HG03432 (cell line): ENCODE results near the gene TMEM8B.
"Not testable (repeated sequence)": the region's sequence is repeated elsewhere in the genome, so short reads cannot be mapped to it uniquely, and the experiment has no call there.

Experiments used
- ATAC-seq: cut with Tn5 transposase; IDR thresholded peaks from one replicate; pipeline ENCODE4 v1.9.1; 2021; ENCODE audit warnings: mild to moderate bottlenecking, moderate library complexity; ENCODE audit not compliant: unreplicated experiment

The TMEM8B gene

DNA sequence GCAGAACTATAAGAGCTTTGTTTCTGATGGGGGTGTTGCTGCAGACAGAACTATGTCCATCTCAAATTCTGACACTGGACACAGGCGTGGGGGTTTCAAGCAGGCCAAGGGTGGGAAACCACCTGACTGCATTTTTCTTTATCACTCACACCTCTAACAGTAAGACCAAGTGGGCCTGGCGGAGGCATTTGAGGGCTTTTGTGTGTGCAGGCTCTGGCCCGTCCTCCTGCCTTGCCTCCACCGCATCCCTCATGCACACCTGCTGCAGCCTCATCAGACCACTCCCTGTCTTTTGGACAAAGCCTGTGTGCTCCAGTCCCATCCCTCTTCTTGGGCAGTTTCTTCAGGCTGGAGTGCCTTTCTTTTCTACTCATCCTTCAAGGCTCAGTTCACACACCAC, 33.3 kb downstream of the TMEM8B start:
- ATAC-seq, result no peak

DNA sequence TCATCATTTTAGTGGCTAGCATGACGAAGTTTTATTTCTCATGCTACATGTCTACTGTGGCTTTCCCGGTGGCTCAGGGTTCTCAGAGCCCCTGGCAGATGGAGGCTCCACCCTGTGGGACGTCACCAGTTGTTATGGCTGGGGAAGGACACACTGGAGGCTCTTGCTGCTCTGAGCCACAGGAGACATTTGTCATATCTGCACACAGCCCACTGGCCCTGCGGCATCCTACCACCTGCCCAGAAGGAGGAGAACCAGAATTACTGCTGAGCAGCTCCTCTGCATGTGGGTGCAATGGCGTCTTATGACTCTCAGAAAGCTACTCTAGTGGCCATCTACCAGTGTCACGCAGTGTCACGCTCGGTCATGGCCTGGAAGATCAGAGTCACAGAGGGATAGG, 34.6 kb downstream of the TMEM8B start:
- ATAC-seq, result no peak

DNA sequence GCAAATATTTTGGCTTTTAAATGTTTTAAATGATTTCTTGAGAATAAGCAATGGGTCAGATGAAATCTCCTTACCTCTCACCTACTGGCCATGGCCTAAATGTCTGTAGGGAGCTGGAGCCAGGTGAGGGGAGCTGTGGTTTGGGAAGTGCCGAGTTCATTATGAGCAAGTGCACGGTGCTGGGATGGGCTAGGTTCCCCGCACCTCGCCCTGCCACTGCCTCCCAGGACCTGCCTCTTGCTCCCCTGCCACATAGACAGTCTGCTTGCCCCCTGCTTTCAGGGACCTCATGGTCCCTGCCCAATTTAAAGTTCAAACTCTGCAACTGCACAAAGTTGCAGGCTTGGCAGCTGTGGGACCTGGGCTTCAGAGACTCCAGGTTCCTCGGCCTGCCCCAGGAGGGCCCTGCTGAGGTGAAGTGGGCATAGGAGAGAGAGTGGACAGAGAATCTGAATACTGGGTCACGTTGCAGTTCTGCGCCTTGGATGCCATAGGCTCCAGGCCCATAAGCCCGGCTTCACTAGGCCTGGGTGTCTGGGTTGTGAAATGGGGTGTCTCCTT, 35.7 kb downstream of the TMEM8B start:
- no peak for ATAC-seq

DNA sequence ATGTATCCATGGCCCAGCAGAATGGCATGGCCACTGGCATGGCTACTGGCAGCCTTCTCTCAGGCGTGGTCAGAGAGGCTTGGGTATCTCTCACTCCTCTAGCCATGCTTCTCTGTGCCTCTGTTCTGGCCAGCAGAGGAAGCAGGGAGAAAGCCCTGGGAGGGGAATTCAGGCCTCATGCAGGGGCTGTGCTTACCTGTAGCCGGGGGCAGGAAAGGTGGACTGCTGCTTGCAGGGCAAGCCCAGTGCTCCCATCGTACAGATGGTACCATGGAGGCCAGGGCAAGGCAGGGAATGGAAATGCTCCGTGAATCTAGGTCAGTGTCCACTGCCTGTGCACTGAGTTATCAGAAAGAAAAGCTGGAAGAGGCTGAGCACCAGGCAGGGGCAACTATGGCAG, 38.5 kb downstream of the TMEM8B start:
- ATAC-seq, result no peak

DNA sequence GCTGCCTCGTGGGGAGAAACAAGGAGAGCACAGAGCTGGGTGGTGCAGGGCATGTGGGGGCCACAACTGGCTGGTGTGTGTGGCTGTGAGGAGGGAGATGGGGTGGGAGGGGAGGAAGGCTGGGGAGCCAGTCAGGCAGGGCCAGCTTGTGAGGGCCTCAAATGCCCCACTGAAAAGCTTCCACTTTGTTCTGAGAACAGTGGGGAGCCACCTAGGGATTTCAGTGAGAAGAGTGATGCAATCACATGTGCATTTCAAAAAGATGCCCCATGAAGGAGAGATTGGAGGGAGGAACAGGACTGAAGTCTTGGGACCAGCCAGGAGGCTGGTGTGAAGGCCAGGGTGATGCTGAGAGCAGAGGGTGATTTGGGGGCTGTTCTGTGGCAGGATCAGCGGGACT, 39.9 kb downstream of the TMEM8B start:
- no peak for ATAC-seq

DNA sequence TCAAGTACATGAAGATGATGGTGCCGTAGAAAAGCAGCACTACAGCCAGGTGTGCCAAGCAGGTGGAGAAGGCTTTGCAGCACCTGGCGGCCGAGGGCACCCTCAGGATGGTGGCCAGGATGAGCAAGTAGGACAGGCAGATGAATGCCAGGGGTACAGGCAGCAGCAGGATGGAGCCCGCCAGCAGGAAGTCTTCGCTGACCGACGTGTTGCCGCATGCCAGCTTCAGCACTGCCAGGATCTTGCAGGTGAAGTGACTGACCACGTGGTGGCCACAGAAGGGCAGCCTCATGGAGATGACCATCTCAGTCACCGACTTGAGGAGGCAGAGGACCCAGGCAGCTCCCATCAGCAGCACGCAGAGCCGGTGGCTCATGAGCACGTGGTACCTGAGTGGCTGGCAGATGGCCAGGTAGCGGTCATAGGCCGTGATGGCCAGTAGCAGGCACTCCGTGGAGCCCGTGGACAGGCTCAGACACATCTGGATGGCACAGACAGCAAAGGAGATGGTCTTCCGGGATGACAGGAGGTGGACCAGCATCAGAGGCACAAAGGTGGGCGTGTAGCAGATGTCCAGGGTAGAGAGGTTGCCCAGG, 40.7 kb downstream of the TMEM8B start:
- ATAC-seq, result no peak

DNA sequence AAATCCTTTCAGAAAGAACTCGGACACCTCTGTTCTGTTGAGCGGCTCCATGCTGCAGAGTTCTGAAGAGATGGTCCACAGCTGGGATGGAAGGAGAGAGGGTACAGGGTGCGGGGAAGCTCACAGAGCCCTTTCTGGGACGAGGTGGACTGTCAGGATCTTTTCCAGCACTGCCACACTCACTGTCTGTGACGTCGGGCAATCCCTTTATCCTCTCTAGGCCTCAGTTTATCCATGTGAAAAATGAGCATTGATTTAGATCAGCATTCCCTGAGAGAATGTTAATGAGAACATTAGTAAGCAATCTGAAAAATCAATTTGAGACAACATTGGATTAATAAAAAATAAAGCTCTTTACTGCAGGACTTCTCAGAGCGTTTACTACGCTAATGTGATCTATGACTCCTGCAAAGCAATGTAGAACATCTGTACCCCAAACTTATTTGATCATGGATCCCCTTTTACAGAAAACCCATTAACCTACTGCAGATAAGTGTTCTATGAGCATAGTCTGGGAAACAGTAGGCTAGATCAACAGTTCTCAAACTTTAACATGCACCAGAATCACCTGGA, 41.4 kb downstream of the TMEM8B start, which contains the start of gene OR13J1:
Gene OR13J1, minus strand, starts transcription at position 51 of the 573 bp plus-strand sequence. Its CDS starts 0 bp downstream, at position 51.
- ATAC-seq, result no peak

DNA sequence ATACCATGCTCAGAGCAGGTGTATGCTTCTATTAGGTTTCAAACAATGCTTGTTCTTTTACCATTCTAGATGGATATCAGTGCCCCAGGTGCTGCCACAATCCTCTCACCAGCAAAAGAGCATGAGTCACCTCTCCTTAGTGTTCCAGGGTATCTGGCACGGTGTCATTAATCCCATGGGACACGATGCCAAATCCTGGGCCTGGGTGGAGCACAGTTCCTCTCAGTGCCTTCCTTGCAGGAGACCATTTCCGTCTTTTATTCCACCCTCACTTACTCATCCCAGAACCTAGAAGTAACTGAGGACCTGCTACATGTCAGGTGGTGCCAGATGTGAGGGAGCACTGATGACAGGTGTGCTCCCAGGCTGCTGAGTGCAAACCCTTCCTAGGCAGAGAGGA, 42.5 kb downstream of the TMEM8B start:
- no peak for ATAC-seq

DNA sequence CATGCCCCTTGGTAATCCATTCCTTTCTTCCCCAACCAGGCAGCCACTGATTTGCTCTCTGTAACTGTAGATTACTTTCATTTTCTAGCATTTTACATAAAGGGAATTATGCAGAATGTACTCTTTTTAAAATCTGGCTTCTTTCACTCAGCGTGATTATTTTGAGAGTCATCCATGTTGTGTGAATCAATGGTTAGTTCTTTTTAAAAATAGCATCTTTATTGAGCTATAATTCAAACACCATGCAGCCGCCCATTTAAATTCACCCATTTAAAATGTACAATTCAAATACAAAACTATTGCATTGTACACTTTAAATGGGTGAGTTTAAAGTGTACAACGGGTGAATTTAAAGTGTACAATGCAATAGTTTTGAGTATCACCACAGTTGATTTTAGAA, 43.5 kb downstream of the TMEM8B start:
- no peak for ATAC-seq

DNA sequence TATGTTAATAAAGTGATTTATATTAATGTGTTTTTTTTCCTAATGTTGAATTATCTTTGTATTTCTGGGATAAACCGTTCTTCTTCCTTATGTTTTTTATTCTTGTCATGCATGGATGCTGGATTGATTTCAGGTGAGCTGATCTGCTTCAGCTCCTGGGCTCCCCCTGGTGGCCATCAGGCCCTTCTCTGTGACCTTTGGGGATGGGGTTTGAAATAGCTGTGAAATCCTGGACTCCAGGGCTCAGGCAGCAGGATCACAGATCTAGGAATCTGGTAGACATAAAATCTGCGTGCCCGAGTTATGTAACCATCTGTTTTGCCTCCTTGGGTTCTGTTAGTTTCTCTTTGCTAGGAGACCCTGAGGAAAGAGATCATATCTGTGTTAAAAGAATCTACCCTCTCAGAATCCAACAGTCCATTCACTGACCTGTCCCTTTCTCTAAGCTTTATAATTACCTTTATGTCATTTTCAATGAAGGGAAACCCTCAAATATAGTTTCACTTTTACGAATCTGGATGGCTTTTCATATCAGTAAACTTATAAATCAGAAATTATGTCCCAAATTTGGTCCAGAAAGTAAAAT, 53.3 kb downstream of the TMEM8B start:
- ATAC-seq, result no peak

DNA sequence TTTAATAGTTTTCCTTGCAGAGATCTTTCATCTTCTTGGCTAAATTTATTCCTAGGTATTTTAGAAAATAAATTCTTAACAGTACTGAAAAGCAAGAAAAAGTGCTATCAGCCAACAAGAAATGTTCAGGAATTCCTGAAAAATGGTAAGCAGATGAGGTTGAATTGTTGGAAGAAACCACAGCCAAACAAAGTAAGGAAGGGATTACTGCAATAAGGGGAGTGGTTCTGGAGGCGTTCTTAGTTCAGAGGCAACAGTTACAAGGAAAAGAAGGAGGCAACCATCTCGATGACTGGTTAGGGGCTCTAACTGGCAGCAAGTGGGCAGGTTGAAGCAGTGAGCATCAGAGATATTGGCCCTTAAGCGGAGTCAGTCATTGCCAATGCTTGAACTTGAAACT, 54.0 kb downstream of the TMEM8B start:
- ATAC-seq, result no peak

DNA sequence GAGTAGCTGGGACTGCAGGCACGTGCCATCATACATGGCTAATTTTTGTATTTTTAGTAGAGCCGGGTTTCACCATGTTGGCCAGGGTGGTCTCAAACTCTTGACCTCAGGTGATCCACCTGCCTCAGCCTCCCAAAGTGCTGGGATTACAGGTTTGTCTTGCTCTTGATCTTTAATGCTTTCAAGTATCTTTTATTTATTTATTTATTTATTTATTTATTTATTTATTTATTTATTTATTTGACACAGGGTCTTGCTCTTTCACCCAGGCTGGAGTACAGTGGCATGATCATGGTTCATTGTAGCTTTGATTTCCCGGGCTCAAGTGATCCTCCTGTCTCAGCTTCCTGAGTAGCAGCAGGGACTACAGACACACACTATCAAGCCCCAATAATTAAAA, 55.9 kb downstream of the TMEM8B start:
- ATAC-seq, result not testable (repeated sequence)

DNA sequence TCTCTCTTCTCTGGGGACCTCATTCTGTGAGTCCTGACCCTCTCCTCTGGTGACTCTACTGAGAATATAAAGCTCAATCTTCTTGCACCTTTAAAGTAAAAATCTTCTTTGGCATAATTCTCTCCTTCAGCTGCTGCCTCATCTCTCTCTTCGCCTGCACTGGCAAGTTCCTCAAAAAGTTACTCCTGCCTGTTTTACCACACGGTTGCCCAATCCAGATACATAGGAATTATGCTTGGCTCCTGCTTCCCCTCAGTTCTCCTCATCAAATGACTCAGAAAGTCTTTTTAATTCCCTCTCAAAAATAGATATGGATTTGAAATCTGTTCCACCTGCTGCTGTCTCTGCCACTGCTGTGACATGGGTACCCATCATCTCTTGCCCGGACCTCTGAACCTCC, 62.6 kb downstream of the TMEM8B start:
- no peak for ATAC-seq

DNA sequence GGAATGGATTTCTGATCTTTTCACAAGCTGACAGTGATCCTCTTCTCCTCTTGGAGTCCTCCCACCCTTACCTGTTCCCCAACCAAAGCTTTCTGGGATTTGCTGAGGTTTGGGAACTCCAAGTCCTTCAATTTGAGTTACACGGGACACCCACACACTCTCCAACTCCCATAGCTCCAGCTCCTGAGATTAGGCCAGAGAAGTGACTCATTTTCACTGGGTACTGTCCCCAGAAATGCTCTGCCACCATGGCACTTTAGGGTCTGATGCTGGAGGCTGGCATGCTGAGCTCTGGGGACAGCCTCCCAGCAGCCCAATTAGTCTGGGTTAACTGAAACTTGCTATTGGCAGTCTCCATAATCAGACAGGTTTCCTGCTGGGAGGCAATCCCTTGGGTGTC, 63.0 kb downstream of the TMEM8B start:
- no peak for ATAC-seq

DNA sequence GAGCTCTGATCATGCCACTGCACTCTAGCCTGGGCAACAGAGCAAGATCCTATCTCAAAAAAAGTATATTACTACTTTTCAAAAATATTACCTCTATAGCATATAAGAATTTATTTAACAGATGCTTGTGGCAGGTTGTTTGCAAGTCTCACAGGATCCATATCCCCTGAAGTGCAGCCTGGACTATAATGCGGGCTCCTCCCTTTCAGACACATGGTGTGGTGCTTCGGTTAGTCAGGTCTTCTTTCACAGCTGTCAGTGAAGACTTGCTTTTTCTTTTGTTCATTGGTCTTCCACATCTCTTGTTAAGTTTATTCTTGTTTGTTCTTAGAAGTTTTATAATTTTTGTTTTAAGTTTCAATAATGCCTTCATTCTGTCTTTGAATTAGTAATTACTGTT, 67.5 kb downstream of the TMEM8B start:
- ATAC-seq, result no peak

DNA sequence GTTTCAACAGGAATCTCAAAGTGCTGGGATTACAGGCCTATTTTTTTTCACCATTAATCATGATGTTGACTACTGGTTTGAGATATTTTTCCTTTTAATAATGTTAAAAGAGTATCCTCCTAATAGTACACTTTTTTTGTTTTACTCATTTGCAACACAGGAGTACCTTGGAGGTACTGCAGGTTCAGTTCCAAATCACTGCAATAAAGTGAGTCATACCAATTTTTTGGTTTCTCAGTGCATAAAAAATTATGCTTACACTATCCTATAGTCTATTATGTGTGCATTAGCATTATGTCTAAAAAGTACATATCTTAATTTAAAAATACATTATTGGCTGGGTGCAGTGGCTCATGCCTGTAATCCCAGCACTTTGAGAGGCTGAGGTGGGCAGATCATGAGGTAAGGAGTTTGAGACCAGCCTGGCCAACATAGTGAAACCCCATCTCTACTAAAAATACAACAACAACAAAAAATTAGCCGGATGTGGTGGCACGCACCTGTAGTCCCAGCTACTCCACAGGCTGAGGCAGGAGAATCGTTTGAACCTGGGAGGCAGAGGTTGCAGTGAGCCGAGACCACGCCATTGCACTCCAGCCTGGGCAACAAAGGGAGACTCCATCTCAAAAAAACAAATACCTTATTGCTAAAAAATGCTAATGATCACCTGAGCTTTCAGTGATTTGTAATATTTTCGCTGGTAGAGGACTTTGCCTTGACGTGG, 68.5 kb downstream of the TMEM8B start:
- not testable (repeated sequence) for ATAC-seq

DNA sequence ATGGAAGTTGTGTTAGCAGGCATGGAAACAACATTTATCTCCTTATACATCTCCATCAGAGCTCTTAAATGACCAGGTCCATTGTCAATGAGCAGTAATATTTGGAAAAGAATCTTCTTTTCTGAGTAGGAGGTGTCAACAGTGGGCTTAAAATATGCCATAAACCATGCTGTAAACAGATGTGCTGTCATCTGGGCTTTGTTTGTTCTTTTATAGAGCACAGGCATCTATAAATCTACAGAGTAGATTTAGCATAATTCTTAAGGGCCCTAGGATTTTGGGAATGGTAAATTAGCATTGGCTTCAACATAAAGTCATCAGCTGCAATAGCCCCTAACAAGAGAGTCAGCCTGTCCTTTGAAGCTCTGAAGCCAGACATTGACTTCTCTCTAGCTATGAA, 69.3 kb downstream of the TMEM8B start:
- ATAC-seq, result no peak

DNA sequence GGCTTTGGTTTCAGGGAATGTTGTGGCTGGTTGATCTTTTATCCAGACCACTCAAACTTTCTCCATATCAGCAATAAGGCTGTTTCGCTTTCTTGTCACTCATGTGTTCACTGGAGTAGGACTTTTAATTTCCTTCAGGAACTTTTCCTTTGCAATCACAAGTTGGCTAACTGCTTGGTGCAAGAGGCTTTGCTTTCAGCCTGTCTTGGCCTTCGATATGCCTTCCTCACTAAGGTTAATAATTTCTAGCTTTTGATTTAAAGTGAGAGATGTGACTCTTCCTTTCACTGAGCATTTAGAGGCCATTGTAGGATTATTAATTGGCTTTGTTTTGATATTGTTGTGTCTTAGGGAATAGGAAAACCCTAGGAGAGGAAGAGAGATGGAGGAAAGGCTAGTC, 70.0 kb downstream of the TMEM8B start:
- no peak for ATAC-seq

DNA sequence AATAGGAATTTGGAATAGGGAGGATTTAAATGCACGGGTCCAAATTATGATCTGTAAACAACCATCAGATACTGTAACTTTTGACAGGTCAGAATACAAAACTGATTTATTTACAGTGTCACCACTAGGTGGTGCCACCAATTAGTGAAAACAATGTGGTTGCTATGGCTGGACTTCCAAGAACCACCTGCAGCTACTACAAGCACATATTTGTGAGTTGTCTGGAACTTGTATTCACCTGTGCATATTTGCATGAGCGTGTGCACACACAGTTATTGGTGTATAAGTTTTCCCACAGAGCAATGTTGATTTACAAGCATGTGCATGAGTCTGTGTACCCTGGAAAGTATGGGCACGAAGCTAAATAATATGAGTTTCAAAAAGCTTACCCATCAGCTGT, 74.0 kb downstream of the TMEM8B start:
- ATAC-seq, result no peak

DNA sequence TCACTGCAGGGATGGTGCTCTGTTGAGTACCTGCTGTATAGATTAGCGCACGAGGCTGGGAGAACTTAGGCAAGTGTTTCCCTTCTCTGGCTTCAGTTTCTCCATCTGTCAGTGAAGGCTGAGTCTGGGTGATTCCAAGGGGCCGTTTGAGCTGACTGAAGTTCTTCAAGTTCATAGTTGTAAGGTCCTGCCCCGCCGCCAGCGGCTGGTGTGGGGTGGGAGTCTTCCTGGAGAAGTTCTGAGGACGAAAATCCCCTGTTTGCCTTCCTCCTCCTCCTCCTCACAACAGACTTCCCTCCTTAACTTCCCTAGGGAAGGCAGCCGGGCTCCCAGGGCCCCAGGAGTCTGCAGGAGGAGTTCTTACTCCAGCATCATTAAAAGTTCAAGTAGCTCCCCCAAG, 75.3 kb downstream of the TMEM8B start:
- ATAC-seq, result no peak

DNA sequence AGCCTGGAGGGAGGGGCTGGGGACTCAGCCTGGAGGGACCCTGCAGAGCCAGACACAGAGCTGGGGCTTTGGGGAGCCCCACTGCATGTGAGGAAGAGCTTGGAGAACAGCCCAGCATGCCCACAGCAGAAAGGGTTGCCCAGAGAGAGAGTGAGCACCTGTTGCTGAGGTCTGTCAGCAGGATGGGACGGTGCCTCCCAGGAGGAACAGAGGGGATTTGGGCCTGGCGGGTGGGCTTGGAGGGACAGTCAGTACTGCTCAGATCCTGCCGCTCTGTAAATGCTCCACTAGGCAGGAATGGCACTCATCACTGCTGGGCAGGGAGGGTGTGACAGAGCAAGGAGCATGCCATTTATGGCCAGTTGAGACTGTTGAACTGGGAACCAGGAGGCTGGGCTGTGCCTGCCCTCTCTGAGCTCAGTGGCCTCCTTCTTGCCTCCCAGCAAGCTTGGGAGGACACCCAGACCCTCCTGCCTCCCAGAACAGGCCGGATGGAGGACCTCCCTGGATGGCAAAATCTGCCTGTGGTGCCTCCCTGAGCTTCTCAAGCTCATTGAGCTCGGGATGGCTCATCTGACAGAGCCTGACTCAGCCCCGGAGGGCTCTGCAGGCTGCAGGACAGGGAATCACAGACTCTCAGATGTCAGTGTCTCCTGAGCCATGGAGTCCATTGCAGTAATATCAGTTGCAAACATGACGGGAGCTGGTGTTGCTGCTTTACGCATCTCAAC, 76.2 kb downstream of the TMEM8B start:
- ATAC-seq, result no peak
